A549 (cell line): ENCODE data around the gene BCL6. TPM values are rescaled to one million over a fixed set of nuclear protein-coding genes. Genes with fewer than 3 reads are reported as not detected.

Experiments
- ATAC-seq, 2 experiments: fragments of 200-7000 bp in 1 of 2; fragments of >200 bp in 1 of 2; cut with Nextera tagmentation in 1 of 2; cut with Tn5 transposase in 1 of 2; 3 replicates each; pipeline versions ENCODE4 v1.8.0 to v1.9.1; 2018 to 2020; ENCODE audit warnings: mild to moderate bottlenecking in 1 of 2, moderate library complexity in 1 of 2
- CTCF ChIA-PET: fragments of 300-600 bp; sonication (Branson Sonifier 250); formaldehyde crosslinking; extraction: SDS; loops from one replicate; lab custom pipeline; 2021; ENCODE audit warnings: antibody characterized with exemption, inconsistent platforms; lab: Yijun Ruan, JAX
- POLR2A ChIA-PET: fragments of 350-600 bp; formaldehyde crosslinking; extraction: SDS; loops from one replicate; lab custom pipeline; 2021; ENCODE audit warnings: antibody characterized with exemption, inconsistent platforms; lab: Yijun Ruan, JAX
- DNase-seq, 2 experiments: peaks; one replicate each; pipeline versions ENCODE4 v3.0.0 to v3.0.0-alpha.2; 2011 to 2016; ENCODE audit warnings: low read depth in 1 of 2, low spot score in 1 of 2
- FAIRE-seq: peaks from 2 replicates; lab custom pipeline; 2011; peaks lifted over from hg19 to GRCh38; lab: Jason Lieb, UNC
- H3K27ac ChIP-seq, 2 experiments: fragments of >200 bp; sonication (Bioruptor Twin); formaldehyde crosslinking; 3 replicates each; pipeline ENCODE4 v1.5.1; 2016 to 2017
- H3K4me1 ChIP-seq: fragments of >200 bp; sonication (Bioruptor Twin); formaldehyde crosslinking; 3 replicates; pipeline ENCODE4 v1.6.1; 2016
- H3K4me2 ChIP-seq: fragments of >200 bp; sonication (Bioruptor Twin); formaldehyde crosslinking; 3 replicates; pipeline ENCODE4 v1.6.1; 2016
- H3K4me3 ChIP-seq: fragments of >200 bp; sonication (Bioruptor Twin); formaldehyde crosslinking; 3 replicates; pipeline ENCODE4 v1.5.1; 2016
- H3K9me3 ChIP-seq: fragments of >200 bp; sonication (Bioruptor Twin); formaldehyde crosslinking; 3 replicates; pipeline ENCODE4 v1.6.1; 2016
- BCL3 ChIP-seq: fragments of >200 bp; sonication (Bioruptor Twin); formaldehyde crosslinking; IDR thresholded peaks from 3 replicates; pipeline ENCODE4 v1.6.1; 2016
- CBX8 ChIP-seq: fragments of 200-600 bp; sonication (generic); IDR thresholded peaks from 2 replicates; pipeline ENCODE4 v1.6.1; 2016
- CEBPB ChIP-seq, 2 experiments: fragments of >200 bp in 1 of 2; sonication (Bioruptor Twin) in 1 of 2; formaldehyde crosslinking in 1 of 2; IDR thresholded peaks; 2 replicates each; pipeline ENCODE4 v1.6.1; 2012 to 2016
- CHD2 ChIP-seq: fragments of 150-350 bp; IDR thresholded peaks from 2 replicates; pipeline ENCODE4 v1.6.1; 2014; ENCODE audit warnings: low read length; ENCODE audit not compliant: partially characterized antibody
- EHMT2 ChIP-seq: fragments of 200-600 bp; sonication (generic); IDR thresholded peaks from 2 replicates; pipeline ENCODE4 v1.6.1; 2016; ENCODE audit warnings: antibody characterized with exemption, low read depth, mild to moderate bottlenecking, moderate library complexity
- ELK1 ChIP-seq: fragments of 150-350 bp; IDR thresholded peaks from 2 replicates; pipeline ENCODE4 v1.6.1; 2014; ENCODE audit warnings: low read depth, mild to moderate bottlenecking, low read length
- FOSB ChIP-seq: fragments of 250-450 bp; sonication (Bioruptor Pico); IDR thresholded peaks from 2 replicates; pipeline ENCODE4 v1.5.0; 2020; ENCODE audit warnings: mild to moderate bottlenecking, moderate library complexity
- FOSL2 ChIP-seq, 2 experiments: fragments of 450-650 bp in 1 of 2; fragments of >200 bp in 1 of 2; sonication (Bioruptor Twin) in 1 of 2; formaldehyde crosslinking; IDR thresholded peaks; 2 replicates each; pipeline versions ENCODE4 v1.5.0 to v1.6.1; 2016 to 2020; ENCODE audit warnings: mild to moderate bottlenecking in 1 of 2, moderate library complexity in 1 of 2
- FOXS1 ChIP-seq: fragments of 250-450 bp; sonication (Bioruptor Pico); IDR thresholded peaks from 2 replicates; pipeline ENCODE4 v1.5.0; 2020; ENCODE audit warnings: mild to moderate bottlenecking, moderate library complexity
- HDAC2 ChIP-seq: fragments of 200-600 bp; sonication (generic); IDR thresholded peaks from 2 replicates; pipeline ENCODE4 v1.6.1; 2016
- HOXA7 ChIP-seq: fragments of 250-450 bp; sonication (Bioruptor Pico); IDR thresholded peaks from 2 replicates; pipeline ENCODE4 v1.5.0; 2020; ENCODE audit warnings: mild to moderate bottlenecking, moderate library complexity
- JUN ChIP-seq, 2 experiments: fragments of >200 bp; sonication (Bioruptor Twin); formaldehyde crosslinking; IDR thresholded peaks; 2 replicates in 1 of 2; 3 replicates in 1 of 2; pipeline ENCODE4 v1.6.1; 2016 to 2017
- KDM5A ChIP-seq: fragments of 200-600 bp; sonication (generic); IDR thresholded peaks from 2 replicates; pipeline ENCODE4 v1.6.1; 2016; ENCODE audit warnings: antibody characterized with exemption, mild to moderate bottlenecking
- MAFK ChIP-seq: fragments of 450-650 bp; IDR thresholded peaks from 2 replicates; pipeline ENCODE4 v1.6.1; 2014; ENCODE audit not compliant: partially characterized antibody
- MAX ChIP-seq: IDR thresholded peaks from 2 replicates; pipeline ENCODE4 v1.6.1; 2012
- MAZ ChIP-seq: fragments of 150-350 bp; IDR thresholded peaks from 2 replicates; pipeline ENCODE4 v1.6.1; 2014; ENCODE audit warnings: antibody characterized with exemption, low read depth, low read length, borderline replicate concordance
- MYC ChIP-seq: IDR thresholded peaks from 2 replicates; pipeline ENCODE4 v1.6.1; 2012; ENCODE audit warnings: mild to moderate bottlenecking, inconsistent platforms, low read length, improper control_type of control experiment, borderline replicate concordance
- PHF8 ChIP-seq: fragments of 200-600 bp; sonication (generic); IDR thresholded peaks from 2 replicates; pipeline ENCODE4 v1.6.1; 2016; ENCODE audit warnings: low read depth, mild to moderate bottlenecking, antibody characterized with exemption, moderate library complexity, borderline replicate concordance
- POLR2A ChIP-seq: IDR thresholded peaks from 2 replicates; pipeline ENCODE4 v1.6.1; 2012; ENCODE audit warnings: mild to moderate bottlenecking, low read length
- POLR2AphosphoS2 ChIP-seq: conservative IDR thresholded peaks from 2 replicates; pipeline ENCODE4 v1.6.1; 2012; ENCODE audit warnings: low read length, improper control_type of control experiment, inconsistent platforms
- RARB ChIP-seq: fragments of 250-450 bp; sonication (Bioruptor Pico); IDR thresholded peaks from 2 replicates; pipeline ENCODE4 v1.8.0; 2021; ENCODE audit warnings: mild to moderate bottlenecking, moderate library complexity
- RNF2 ChIP-seq: fragments of 200-600 bp; sonication (generic); IDR thresholded peaks from 2 replicates; pipeline ENCODE4 v1.6.1; 2016; ENCODE audit warnings: low read depth, mild to moderate bottlenecking, antibody characterized with exemption, moderate library complexity, borderline replicate concordance
- SREBF2 ChIP-seq: fragments of 450-650 bp; IDR thresholded peaks from 2 replicates; pipeline ENCODE4 v1.6.1; 2014; ENCODE audit warnings: mild to moderate bottlenecking, moderate library complexity
- USF2 ChIP-seq: fragments of 450-650 bp; IDR thresholded peaks from 2 replicates; pipeline ENCODE4 v1.6.1; 2014; ENCODE audit warnings: antibody characterized with exemption
- ZC3H11A ChIP-seq: fragments of 450-650 bp; IDR thresholded peaks from 2 replicates; pipeline ENCODE4 v1.6.1; 2014; ENCODE audit warnings: antibody characterized with exemption, mild to moderate bottlenecking
- ZFP36 ChIP-seq: fragments of 450-650 bp; IDR thresholded peaks from 2 replicates; pipeline ENCODE4 v1.6.1; 2014; ENCODE audit warnings: borderline replicate concordance; ENCODE audit not compliant: partially characterized antibody
- ZSCAN20 ChIP-seq: fragments of 250-450 bp; sonication (Bioruptor Pico); IDR thresholded peaks from 2 replicates; pipeline ENCODE4 v1.8.0; 2022; ENCODE audit warnings: mild to moderate bottlenecking, moderate library complexity
- WGBS: methylation state at CpG from one replicate; pipeline ENCODE4 v1.1.6; 2017; ENCODE audit errors: missing lambda C conversion rate; 5-methylcytosine and 5-hydroxymethylcytosine counted together
- polyA plus RNA-seq, 4 experiments: library from polyadenylated mRNA; depleted of rRNA in 3 of 4; stranded (reverse); fragments of >200 nt; fragmentation: RNase III in 1 of 4; extraction: RNeasy Plus Mini Kit Qiagen cat#74134 plus additional on column Dnase treatment in 1 of 4; gene quantifications; 2 replicates in 3 of 4; 3 replicates in 1 of 4; pipeline ENCODE4 v1.2.3, GENCODE V29; 2011 to 2017
- TF ChIP-seq, protein P1 (sequence below): IDR thresholded peaks from 2 replicates; pipeline ENCODE4 v1.6.1; 2012; ENCODE audit warnings: low read depth, borderline replicate concordance
- TF ChIP-seq, protein P2 (sequence below): IDR thresholded peaks from 2 replicates; pipeline ENCODE4 v1.6.1; 2012

BCL6 gene
- polyA plus RNA-seq, 2 of the 4 experiments (the other 2 are of a cell fraction), result 7.0 to 10.4 TPM

DNA sequence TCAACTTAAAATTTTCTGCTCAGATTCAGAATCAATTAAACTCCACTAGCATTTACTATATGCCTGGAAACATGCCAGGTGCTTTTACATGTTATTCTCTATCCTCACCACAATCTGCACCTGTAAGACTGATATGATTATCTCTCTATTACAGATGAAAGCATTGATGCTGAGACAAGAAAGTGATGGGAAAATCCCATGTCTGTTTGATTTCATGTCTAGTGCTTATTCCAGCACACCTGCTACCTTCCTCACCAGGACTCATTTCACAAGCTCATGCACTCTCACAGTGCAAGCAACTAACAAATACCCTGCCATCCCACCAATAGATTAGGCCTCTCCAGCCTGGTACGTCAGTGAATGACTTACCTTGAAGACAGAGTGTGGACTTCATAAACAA, 25.0 kb upstream of the BCL6 start (continued):
- TF ChIP-seq POLR2AphosphoS2 (no peak), MAX (no peak)
- TF ChIP-seq, protein P1, sequence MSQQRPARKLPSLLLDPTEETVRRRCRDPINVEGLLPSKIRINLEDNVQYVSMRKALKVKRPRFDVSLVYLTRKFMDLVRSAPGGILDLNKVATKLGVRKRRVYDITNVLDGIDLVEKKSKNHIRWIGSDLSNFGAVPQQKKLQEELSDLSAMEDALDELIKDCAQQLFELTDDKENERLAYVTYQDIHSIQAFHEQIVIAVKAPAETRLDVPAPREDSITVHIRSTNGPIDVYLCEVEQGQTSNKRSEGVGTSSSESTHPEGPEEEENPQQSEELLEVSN, result no peak
- TF ChIP-seq, all 56 proteins: peak for 0

GRCh38 chr3:187769771-187770170, 24.5 kb upstream of the BCL6 start:
- 11% methylated on average over 2 of the region's 2 CpGs for WGBS
- no peak for TF ChIP-seq CHD2
- TF ChIP-seq MAZ, result no peak
- no peak for TF ChIP-seq MYC
- no peak for TF ChIP-seq MAFK
- no peak for TF ChIP-seq CEBPB (IDR thresholded peaks at IDR 0.05)
- no peak for TF ChIP-seq HOXA7 (CRISPR knock-in tag)
- TF ChIP-seq KDM5A, result no peak
- TF ChIP-seq SREBF2, result no peak
- no peak for TF ChIP-seq ZSCAN20 (CRISPR knock-in tag)
- TF ChIP-seq RARB (CRISPR knock-in tag), result no peak
- TF ChIP-seq RNF2, result no peak
- TF ChIP-seq EHMT2, result no peak
- TF ChIP-seq POLR2A, result no peak
- TF ChIP-seq PHF8, result no peak
- no peak for TF ChIP-seq CBX8
- TF ChIP-seq HDAC2, result no peak
- no peak for TF ChIP-seq FOXS1 (CRISPR knock-in tag)
- no peak for TF ChIP-seq ZC3H11A
- TF ChIP-seq, all 56 proteins: peak for 0
- H3K9me3 ChIP-seq, result no peaks in the 10 kb centered on the region
- no peak overlapping the region for H3K4me3 ChIP-seq
- H3K27ac ChIP-seq, result no peak overlapping the region
- POLR2A ChIA-PET, result no interaction called here
- H3K4me1 ChIP-seq, result no peaks in the 10 kb centered on the region
- DNase-seq (no peak), ATAC-seq (no peak), FAIRE-seq (no peak)
- no peak overlapping the region for H3K4me2 ChIP-seq
- CTCF ChIA-PET, result no interaction called here

GRCh38 chr3:187767266-187768012, 22.2 kb upstream of the BCL6 start:
- H3K27ac ChIP-seq, result no peak overlapping the region
- H3K4me2 ChIP-seq, result no peak overlapping the region
- TF ChIP-seq, protein P1, result no peak
- TF ChIP-seq USF2 (no peak), EHMT2 (no peak), JUN (IDR thresholded peaks at IDR 0.05) (no peak), MAX (no peak), BCL3 (no peak), FOSB (CRISPR knock-in tag) (no peak), FOXS1 (CRISPR knock-in tag) (no peak), FOSL2 (IDR thresholded peaks at IDR 0.05) (no peak), FOSL2 (CRISPR knock-in tag; IDR thresholded peaks at IDR 0.05) (no peak), ZFP36 (no peak), ELK1 (no peak), CHD2 (no peak)
- TF ChIP-seq, protein P2, sequence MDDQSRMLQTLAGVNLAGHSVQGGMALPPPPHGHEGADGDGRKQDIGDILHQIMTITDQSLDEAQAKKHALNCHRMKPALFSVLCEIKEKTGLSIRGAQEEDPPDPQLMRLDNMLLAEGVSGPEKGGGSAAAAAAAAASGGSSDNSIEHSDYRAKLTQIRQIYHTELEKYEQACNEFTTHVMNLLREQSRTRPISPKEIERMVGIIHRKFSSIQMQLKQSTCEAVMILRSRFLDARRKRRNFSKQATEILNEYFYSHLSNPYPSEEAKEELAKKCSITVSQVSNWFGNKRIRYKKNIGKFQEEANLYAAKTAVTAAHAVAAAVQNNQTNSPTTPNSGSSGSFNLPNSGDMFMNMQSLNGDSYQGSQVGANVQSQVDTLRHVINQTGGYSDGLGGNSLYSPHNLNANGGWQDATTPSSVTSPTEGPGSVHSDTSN, result no peak

More at GRCh38 chr3:187767266-187768012, 22.2 kb upstream of the BCL6 start:
- FAIRE-seq, result no peak
- ChIA-PET POLR2A (no interaction called here), CTCF (interaction anchor here (1.5 kb wide), 1 partner anchor 1187 kb away, joined by 4 read pairs; no protein-coding TSS in a partner anchor)
- H3K4me3 ChIP-seq, result no peak overlapping the region
- 54% methylated on average over 3 of the region's 3 CpGs for WGBS
- no peak for ATAC-seq
- no peaks in the 10 kb centered on the region for H3K9me3 ChIP-seq
- H3K4me1 ChIP-seq, result no peaks in the 10 kb centered on the region
- DNase-seq, result no peak
